GM12864 (cell line): ENCODE results near the gene IFITM5.

Source experiments
- DNase-seq: peaks from one replicate; pipeline ENCODE4 v3.0.0-alpha.2; 2011; ENCODE audit warnings: low read depth
- H3K4me3 ChIP-seq: 2 replicates; pipeline ENCODE4 v1.5.1; 2011; ENCODE audit warnings: mild to moderate bottlenecking, low read depth, low read length, control low read depth
- TF ChIP-seq, protein P1 (sequence below): IDR thresholded peaks from 2 replicates; pipeline ENCODE4 v1.5.1; 2011; ENCODE audit warnings: low read depth, mild to moderate bottlenecking, moderate library complexity, low read length, control low read depth, inconsistent platforms; ENCODE audit errors: missing control alignments

Gene IFITM5

DNA sequence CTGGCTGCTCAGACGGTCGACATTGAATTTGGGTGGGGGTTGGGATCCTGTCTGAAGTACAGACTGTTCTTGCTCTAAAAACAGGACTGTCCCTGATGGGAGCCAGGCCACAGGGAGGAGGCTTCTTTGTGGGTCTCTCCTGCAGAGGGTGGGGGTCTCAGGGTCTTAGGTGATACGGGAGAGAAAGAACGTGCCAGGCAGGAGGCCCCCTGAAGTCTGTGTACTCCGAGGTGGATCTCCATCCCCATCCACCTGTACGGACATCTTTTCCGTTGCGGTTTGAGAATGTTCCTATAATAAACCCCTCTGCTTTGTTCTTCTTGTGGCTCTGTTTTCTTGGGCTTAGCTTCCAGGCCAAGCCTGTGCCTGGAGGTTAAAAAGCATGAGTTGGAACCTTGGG, 46.7 kb downstream of the IFITM5 start:
- no peak overlapping the region for H3K4me3 ChIP-seq
- no peak for DNase-seq
- TF ChIP-seq, protein P1, sequence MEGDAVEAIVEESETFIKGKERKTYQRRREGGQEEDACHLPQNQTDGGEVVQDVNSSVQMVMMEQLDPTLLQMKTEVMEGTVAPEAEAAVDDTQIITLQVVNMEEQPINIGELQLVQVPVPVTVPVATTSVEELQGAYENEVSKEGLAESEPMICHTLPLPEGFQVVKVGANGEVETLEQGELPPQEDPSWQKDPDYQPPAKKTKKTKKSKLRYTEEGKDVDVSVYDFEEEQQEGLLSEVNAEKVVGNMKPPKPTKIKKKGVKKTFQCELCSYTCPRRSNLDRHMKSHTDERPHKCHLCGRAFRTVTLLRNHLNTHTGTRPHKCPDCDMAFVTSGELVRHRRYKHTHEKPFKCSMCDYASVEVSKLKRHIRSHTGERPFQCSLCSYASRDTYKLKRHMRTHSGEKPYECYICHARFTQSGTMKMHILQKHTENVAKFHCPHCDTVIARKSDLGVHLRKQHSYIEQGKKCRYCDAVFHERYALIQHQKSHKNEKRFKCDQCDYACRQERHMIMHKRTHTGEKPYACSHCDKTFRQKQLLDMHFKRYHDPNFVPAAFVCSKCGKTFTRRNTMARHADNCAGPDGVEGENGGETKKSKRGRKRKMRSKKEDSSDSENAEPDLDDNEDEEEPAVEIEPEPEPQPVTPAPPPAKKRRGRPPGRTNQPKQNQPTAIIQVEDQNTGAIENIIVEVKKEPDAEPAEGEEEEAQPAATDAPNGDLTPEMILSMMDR = no peak

DNA sequence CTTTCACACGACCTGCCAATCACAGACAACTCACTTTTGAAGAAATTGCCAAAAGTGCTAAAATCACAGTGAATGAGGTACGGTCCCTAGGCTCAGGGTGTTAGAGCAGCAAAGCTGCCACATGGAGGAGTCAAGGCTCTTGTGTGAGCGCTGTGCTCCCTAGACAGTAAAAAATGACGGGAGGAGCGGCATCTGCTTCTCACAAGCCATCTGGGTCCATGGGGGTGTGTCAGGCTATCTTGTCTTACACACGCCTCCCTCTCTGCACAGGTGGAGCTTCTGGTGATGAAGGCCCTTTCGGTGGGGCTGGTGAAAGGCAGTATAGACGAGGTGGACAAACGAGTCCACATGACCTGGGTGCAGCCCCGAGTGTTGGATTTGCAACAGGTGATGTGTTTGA, 47.8 kb downstream of the IFITM5 start:
- TF ChIP-seq, protein P1 = no peak
- no peak overlapping the region for H3K4me3 ChIP-seq
- no peak for DNase-seq

DNA sequence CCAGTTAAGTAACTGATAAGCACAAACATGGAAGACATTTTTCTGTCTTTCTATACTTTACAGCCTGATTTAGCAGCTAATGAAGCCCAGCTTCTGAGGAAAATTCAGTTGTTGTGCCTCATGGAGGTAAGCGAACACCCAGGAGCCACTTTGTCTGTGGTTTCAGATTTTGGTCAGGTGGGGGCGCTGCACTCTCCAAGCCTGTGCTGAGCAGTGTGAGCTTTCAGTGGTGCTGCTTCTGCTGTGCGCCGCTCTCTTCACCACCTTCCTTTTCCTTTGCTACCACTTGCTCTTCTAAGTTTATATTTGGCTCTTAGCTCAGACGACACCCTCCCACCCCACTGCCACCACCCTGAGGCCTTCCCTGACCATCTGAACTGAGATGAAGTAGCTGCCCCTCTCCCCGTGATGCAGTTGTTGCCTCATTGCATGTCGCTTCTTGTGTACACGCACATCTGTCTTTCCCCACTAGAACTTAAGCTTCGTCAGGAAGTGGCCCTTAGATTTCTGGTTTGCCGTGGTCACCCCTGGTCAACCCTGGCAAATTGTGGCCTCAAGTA, 48.5 kb downstream of the IFITM5 start:
- TF ChIP-seq, protein P1 = peak; percentile 77
- H3K4me3 ChIP-seq = no peak overlapping the region
- no peak for DNase-seq

DNA sequence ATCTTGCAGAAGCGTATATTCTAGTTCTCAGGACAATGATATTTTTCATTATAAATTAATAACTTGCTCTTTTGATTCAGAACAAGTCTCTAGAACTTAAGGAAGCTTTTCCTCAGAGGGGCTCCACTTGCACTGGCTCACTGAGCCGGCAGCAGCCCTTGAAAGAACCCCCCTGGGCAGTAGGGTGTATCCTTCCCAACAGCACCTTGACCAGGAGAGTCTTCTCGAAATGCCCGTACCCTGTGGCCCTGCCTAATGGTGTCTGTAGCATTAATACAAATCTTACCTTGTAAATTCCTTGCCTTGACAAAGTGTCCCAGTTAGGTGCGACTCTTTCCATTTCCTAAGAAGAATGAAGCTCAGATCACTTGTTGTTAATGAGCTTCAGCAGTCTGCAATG, 49.1 kb downstream of the IFITM5 start:
- TF ChIP-seq, protein P1 = no peak
- no peak for DNase-seq
- H3K4me3 ChIP-seq = no peak overlapping the region

DNA sequence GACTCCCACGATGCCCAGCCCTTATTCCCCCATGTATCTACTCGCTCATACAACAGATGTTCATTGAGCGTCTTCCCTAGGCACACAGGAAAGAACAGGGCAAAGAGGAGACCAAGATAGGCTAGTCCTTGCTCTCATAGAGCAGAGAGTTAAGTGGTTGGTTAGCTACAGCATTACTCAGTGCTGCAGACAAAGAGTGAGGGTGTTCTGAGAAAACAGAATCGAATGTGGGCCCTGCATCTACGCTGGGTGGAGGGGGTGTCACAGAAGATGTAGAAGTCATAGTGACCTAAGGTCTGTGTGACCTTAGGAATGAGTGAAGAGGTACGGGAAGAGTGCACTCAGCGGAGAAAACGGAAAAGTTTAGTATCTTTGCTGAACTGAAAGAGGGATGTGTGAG, 50.3 kb downstream of the IFITM5 start:
- TF ChIP-seq, protein P1 = no peak

More for the DNA sequence above, 50.3 kb downstream of the IFITM5 start:
- no peak overlapping the region for H3K4me3 ChIP-seq
- DNase-seq = no peak
